HG03565 (cell line): ENCODE data around the gene ANKS3.

Source experiments
- ATAC-seq: cut with Tn5 transposase; IDR thresholded peaks from one replicate; pipeline ENCODE4 v1.9.1; 2021; ENCODE audit warnings: mild to moderate bottlenecking, moderate library complexity; ENCODE audit not compliant: unreplicated experiment

The ANKS3 gene

GRCh38 chr16:4729876-4730275, 4.2 kb downstream of the ANKS3 start:
- no peak for ATAC-seq

DNA sequence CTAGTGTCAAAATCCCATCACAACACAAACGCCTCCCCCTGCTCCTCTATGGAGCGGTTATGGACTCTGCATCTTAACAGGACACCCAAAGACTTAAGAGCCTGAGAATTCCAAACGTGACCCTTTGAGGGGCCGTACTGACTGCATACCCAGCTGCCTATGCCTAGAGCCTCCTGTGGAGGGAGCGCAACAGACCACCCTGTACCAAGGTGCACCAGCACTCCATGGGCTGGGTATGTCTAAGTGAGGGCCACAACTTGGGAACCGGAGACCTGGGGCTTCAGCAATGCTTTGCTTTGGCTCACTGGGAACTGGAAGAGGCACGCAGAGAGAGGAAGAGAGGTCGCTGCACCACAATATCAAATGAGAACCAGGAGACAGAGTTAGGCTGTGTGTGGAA, 5.4 kb downstream of the ANKS3 start:
- ATAC-seq, result no peak

GRCh38 chr16:4726616-4727015, 7.5 kb downstream of the ANKS3 start:
- no peak for ATAC-seq

DNA sequence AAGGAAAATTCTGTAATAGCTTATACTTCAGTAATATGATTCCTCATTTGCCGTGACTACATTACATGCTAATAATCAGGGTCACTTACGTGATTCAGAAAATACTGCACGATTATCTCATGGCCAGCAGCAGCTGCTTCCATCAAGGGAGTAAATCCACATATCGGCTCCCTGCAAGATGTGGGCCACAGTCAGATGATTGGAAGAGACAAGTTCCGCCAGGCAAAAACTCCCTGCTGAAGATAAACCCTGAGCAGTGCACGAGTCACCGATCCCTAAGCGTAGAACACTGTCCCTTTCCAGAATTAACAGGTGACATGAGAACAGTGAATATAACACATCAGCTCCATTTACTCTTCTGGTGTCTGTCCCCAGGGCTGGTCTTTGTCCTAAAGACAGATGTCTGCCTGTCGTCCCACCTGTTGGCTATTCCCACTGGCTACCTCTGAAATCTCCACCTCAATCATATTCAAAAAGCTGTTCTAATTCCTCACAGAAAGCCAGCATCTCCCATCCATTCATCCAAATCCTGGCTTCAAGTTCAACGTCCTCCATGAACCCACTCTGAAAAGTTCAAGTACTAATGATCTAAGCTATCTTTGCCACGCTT, 9.3 kb downstream of the ANKS3 start:
- ATAC-seq, result no peak

- no peak for ATAC-seq
Measured at GRCh38 chr16:4723071-4723767, 10.9 kb downstream of the ANKS3 start.

GRCh38 chr16:4718466-4718865, 15.6 kb downstream of the ANKS3 start:
- no peak for ATAC-seq

GRCh38 chr16:4714996-4715395, 19.1 kb downstream of the ANKS3 start:
- ATAC-seq, result no peak

DNA sequence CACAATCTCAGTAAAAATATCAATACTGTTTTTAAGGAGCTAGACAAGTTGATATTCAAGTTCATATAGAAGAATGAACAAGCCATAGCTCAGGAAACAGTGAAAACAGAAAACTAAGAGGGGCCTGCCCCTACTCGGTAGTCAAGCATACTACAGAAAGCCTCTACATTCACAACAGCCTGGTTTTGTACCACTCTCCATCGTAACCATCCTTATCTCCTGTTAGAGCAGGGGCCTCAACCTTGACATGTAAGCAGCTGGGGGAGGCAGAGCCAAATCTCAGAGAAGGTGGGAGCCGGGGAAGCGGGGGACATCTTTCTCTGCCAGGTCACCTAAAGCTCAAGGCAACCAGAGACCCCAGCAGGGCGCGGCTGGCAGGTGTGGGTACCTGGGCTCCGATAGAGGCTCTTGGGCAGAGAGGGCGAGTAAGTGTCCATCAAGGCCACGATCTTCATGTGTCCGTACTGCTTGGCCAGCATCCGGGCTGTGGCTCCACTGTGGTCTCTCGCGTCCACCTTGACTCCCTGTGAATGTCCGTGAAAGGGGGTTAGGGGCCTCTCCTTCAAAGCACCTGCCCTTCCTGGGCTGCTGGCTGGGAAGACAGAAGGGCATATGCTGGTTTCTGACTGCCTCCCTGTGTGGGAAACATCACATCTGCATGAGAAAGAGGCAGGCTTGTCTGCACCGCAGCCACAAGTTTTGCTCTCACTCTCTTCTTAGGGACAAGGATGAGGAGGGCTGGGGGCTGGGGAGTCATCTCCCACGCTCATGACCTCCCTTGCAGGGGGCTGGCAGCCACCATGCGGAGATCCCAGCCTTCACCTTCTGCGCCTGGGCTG, 20.2 kb downstream of the ANKS3 start:
- ATAC-seq, result no peak

- no peak for ATAC-seq
Measured at GRCh38 chr16:4709481-4709880, 24.6 kb downstream of the ANKS3 start.

DNA sequence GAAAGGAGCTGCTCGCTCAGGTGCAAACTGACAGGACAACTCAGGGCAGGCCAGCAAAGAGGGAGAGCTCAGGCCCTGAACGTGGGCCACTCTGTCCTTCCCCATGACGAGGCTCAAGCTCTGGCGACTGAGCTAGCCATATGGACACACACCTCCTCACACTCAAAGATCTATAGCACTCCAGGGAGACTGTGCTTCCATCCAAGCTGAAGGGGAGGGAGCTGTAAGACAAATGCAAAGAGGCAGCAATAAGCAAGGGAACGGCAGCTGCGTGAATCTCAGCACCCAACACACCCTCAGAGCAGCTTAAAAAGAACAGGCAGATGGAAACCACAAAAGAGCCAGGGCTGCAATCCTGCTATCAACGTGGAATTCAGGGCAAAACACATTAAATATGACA, 27.2 kb downstream of the ANKS3 start:
- no peak for ATAC-seq

DNA sequence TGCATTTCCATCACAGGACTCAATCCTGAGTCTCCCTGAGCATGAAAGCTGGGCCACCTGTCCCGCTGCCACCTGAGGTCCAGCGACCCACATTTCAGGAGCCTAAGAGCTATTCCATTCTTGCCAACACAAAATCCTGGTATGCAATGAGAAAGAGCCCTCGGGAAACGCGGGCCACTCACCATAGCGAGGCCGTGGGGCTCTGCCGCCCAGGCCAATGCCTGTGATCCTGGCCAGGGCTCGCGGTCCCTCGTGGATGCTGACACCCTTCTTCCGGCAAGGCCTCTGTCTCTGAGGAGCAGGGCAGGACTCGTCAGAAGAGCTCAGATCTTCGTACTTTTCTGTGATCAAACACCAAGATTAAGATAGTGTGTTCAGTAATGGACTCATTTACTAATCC, 29.2 kb downstream of the ANKS3 start:
- no peak for ATAC-seq

- ATAC-seq, result no peak
Measured at GRCh38 chr16:4704491-4704890, 29.6 kb downstream of the ANKS3 start.

DNA sequence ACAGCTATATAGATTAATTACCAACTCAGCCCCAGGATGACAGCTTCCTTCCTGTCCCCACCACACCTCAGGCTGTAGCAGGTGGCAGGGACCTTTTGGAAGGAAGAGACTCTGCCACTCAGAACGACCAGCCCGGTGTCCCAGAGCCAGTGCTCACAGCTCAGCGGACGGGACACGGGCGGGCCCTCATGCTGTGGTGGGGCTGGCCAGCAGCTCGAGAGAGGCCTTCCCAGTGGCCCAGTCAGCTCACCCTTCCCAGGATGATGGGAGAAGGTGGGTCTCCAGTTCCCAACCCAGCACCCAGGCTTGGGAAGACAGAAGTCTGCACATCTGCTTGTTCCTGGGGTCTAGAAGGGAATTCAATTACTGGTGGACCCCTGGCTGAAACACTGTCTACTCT, 30.2 kb downstream of the ANKS3 start:
- no peak for ATAC-seq

- ATAC-seq, result no peak
Measured at GRCh38 chr16:4702466-4702808, 31.6 kb downstream of the ANKS3 start.

DNA sequence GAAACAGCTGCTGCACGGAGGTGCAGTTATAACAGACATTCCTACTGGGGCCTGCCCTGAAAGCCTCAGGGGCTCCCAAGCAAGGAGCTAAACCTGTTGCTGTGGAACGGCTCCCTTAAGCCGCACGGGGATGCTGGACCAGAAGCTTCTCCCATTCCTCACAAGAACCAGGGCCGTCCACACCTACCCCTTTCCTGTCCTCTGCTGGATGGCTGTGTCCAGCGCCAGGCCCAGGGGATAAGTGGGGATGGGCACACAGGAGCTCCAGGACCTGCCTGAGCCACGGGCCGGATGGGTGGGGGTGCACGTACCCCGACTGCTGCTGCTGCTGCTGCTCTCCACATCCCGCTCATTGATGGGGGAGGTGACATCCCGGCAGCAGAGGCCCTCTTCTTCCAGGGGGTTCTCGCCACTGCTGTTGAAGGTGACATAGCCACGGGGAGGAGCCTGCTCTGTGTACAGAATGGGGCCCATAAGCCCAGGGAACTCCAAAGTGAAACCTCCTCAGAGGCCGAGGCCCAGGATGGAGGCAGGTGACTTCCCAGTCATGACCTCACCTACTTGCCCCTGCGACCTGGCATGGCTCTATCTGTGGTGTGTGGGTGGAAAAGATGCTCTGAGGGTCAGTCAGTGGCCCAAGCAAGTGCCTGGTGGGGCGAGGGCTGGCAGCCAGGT, 32.1 kb downstream of the ANKS3 start:
- no peak for ATAC-seq

GRCh38 chr16:4700997-4701743, 32.9 kb downstream of the ANKS3 start:
- ATAC-seq, result no peak

DNA sequence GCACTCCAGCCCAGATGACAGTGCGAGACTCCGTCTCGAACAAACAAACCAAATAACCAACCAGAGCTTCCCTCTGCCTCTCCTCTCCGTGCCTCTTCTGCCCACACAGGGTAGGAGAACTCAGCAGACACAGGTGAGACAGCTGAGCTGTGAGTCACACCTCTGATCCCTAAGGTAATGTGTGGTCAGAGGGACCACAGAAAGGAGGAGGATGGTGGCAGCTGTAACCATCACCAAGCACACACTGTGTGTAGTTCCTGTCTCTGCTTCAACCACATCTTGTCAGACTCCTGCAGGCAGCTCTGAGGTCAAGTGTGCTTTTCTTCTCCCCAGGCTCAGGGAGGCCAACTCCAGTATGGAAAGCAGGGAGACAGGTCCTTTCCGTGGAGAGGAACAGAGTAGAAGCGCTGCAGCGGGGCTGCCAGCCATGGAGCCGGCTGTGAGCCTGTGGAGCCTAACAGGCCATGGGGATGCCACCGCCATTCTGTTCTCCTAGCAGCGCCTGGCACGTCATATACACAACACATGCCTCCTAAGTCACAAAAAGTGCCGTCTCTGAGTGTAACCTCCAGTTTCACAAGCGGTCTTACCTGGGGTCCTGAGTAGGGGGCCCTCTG, 33.6 kb downstream of the ANKS3 start:
- no peak for ATAC-seq

DNA sequence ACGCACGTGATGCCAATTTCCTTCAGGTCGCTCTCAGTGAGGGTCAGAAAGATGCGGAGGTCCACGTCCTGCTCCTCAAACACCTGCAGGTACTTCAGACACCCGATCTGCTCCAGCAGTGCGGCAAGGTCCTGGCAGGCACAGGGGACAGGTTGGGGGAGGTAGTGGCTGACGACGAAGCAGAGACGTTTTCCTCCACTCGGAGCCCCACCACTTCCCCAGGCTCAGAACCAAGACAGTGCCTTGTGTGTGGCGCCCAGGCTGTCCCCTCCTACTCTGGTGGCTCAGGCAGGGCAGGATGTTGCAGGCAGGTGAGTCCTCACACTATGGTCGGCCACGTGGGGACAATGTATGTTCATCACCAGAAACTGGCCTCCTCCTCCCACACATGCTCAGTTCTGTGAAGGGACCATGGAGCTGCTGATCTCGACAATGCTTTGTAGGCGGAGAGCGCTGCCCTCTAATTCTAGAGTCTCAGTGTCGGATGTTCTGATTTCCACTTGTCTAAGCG, 35.0 kb downstream of the ANKS3 start:
- ATAC-seq, result no peak

GRCh38 chr16:4698321-4699045, 35.6 kb downstream of the ANKS3 start:
- ATAC-seq, result no peak
